GM12865 (cell line): ENCODE data around the gene ANGEL1.
A peak's percentile ranks its signal among the peaks of the same experiment; 100 is the strongest.

Experiments
- DNase-seq: peaks from one replicate; pipeline ENCODE4 v3.0.0; 2010; ENCODE audit warnings: low read depth
- H3K4me3 ChIP-seq: 2 replicates; pipeline ENCODE4 v1.5.1; 2011; ENCODE audit warnings: mild to moderate bottlenecking, low read depth, low read length, control low read depth
- CTCF ChIP-seq: IDR thresholded peaks from 2 replicates; pipeline ENCODE4 v1.5.1; 2011; ENCODE audit warnings: low read length, control low read depth, low read depth, inconsistent platforms; ENCODE audit not compliant: insufficient read depth; ENCODE audit errors: missing control alignments

The ANGEL1 gene

DNA sequence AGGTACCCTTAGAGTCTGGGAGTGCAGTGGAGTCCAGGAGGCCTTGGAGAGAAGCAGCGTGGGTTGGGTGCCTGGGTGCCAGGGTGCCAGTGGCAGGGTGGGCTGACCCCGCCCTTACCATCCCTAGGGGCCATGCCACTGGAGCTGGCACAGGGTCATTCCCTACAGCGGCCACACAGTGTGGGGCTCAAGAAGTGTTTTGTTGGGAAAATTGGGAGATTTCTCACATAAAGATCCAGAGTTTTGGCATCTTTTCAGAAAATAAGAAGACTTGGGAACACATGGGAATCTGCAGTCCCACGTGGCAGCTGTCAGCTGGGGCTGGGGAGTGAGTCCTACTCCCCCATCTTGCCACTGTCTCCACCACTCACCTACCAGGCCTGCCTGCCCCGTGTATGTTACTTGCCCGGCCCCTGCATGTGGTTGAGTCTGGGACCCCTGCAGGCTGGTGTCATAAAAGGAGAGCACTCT lies 47.2 kb downstream of the ANGEL1 start:
- DNase-seq: no peak
- no peak for TF ChIP-seq CTCF

DNA sequence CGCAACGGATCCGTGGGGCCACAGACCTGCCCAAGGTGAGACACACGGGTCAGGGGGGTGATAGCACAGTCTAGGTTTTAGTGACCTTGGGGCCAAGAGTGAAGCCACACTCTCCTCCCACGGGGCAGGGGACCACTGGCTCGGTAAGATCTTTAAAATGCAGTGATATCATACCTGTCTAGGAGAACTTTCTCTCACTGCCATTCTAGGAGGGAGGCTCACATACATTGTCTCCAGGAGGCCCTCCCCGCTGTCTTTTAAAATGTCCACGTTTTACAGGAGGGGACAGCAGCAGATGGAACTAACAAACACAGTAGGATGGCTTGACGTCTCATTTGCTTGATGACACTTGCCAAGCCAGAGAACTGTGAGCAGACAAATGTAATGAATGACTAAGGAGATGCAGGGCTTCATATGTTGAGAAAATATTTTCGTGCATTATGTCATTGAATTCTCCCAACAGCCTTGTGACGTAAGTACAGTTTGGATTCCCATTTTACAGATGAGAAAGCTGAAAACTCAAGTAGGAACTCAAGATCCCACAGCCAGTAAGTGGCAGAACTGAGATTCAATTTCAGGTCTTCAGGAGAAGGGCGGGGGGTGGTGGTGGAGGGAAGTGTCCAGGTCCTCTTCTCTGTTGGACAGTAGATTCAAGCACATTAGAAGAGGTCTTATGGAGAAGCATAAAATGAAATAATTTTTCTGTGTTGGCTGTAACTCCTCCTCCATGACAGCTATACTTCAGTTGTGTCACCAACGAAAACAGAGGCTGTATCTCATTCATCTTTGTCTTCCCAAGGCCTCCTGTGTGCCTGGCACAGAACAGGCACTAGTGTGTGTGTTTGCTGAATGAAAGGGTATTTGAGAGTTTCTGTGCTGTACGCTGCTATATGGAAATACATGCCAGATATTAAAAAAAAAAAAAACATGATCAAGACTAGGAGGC lies 49.3 kb downstream of the ANGEL1 start:
- no peak for DNase-seq
- TF ChIP-seq CTCF: no peak
- H3K4me3 ChIP-seq: no peak overlapping the region

More for the DNA sequence above, 47.2 kb downstream of the ANGEL1 start:
- no peak overlapping the region for H3K4me3 ChIP-seq

DNA sequence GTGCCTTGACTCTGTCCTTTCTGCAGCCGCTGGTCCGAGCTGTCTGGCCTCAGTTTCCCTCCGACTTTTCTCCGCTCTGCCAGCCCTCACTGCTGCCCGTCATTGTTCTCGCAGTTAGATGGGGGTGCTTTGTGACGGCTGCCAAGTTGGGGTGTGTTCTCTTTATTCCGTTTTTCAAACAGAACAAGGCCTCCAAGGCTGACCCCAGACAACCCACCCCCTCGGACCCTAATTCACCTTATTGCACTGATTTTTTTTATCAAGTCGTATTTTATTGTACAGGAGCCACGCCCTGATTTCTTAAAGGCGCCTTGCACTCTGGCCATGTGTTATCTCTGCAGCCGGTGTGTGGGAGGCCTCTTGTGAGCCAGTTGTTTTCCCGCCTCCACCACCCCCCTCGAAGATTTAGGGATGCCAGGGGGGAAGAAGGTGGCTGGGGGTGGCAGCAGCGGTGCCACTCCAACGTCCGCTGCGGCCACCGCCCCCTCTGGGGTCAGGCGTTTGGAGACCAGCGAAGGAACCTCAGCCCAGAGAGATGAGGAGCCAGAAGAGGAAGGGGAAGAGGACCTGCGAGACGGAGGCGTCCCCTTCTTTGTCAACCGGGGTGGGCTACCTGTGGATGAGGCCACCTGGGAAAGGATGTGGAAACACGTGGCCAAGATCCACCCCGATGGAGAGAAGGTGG lies 50.1 kb downstream of the ANGEL1 start:
- peak overlapping the region; percentile 59 for H3K4me3 ChIP-seq
- no peak for TF ChIP-seq CTCF

GRCh38 chr14:76761960-76762410 lies 50.7 kb downstream of the ANGEL1 start:
- peak overlapping the region; percentile 59 for H3K4me3 ChIP-seq
- no peak for TF ChIP-seq CTCF
- DNase-seq: no peak

More for the DNA sequence above, 50.1 kb downstream of the ANGEL1 start:
- no peak for DNase-seq

DNA sequence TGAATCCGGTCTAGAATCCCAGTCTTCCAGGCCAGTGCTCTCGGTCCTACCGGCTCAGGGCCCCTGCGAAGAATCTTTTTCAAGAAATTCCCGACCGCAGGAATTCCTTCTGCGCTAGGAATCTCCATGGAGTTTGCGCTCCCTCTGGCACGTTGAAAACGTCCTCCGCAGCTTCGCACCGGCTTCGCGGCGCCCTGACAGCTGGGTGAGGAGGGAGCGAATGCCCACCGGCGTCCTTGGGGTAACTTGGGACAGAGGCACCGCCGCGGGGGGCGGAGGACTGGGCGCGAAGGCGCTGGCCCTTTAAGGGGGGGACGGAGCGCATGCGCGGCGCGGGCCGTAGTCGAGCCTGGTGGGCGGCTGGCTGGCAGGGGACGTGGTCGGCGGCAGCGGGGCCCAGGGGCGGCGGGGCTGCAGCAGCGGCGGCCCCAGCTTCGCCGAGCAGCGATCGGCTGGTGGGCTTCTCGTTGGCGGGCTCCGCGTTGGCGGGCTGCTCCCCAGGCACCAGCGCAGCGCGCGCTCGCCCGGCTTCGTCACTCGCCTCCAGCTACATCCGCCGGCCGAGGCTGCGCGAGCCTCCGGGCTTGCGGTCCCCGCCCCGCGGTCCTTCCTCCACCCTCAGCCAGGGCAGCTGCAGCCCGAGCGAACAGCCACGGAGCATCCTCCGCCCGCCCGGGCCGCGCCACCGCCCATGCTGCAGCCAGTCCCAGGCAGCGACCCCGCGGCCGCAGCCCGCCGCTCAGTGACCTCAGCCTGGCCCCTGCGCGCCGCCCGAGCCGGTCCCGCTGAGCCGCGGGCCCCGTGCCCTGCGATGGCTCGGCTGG lies 51.3 kb downstream of the ANGEL1 start, which contains the start of gene VASH1:
TSS of gene VASH1 (plus strand) at position 333 of the 824 bp plus-strand sequence. CDS start 1,354 bp downstream, outside the sequence.
- TF ChIP-seq CTCF: no peak
- peak within 1 kb of the TSS; percentile 59 for H3K4me3 ChIP-seq
- peak; percentile 85 for DNase-seq
